ENCODE measurements around the gene NPPA. TPM values are rescaled to one million over a fixed set of nuclear protein-coding genes. Genes with fewer than 3 reads are reported as not detected.
A peak's percentile ranks its signal among the peaks of the same experiment; 100 is the strongest.

Gene NPPA
- total RNA-seq, 8 experiments from 2014 or later = 0.85 to 1.5 (median 0.90) TPM; not detected in 4

DNA sequence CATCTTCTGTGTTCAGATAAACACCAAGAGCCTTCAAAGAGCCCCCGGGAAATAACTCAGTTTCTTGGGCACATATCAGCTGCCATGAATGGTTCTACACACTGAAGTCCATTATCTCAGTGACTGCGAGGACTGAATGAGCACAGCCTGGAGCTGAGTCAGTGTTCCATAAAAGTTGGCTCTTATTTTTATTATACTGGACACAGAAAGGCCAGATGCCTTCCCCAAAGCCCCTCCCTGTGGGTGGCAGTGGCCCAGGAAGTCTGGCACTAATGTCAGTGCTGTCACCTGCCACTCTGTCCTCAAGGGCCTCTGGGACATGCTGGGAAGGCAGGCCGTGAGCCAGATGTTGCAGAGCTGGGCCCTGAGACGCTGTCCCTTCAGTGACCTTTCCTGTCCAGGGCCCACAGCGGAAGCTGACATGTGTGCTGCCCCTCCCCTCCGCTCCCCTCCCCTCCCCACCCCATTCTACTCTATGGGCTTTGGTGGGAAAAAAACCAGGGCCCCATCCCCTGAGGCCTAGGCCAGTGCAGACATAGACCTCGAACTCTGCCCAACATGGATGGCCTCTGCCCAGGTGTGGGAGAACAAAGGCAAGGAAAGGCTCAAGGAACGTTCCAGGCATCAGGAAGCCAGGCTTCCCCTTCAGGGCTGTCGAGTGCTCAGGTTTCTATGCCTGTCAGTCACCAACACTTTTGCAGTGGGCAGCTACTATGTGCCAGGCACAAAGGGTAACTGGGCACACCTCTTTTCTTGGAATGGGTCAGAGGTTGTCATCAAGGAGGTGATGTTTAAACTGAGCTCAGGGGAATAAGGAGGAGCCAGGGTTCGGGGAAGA, 33.5 kb upstream of the NPPA start:
- no peak overlapping the region for H3K4me3 ChIP-seq
- WGBS, 10 experiments = 0 to 49% (median 39%) methylated on average over 1 to 6 of the region's 10 CpGs; no CpG with 5 or more reads in 3 of the 10 experiments
- H3K4me1 ChIP-seq (replicated peaks in 1 of 2) = peaks cover 32 to 35% of the 10 kb centered on the region in 2 donors
- in situ Hi-C loops (cut with MboI; ENCODE audit: low pct_unique_long_range_greater_than_20kb in 2 of 9, low sequenced_read_pairs in 9 of 9, unreplicated experiment in 9 of 9) = no loop called here
- H3K27ac ChIP-seq = peak overlapping the region; percentile 50 to 81
- peak; percentile 27 to 94 (median 89) for ATAC-seq (replicated peaks in 6 of 8)

DNA sequence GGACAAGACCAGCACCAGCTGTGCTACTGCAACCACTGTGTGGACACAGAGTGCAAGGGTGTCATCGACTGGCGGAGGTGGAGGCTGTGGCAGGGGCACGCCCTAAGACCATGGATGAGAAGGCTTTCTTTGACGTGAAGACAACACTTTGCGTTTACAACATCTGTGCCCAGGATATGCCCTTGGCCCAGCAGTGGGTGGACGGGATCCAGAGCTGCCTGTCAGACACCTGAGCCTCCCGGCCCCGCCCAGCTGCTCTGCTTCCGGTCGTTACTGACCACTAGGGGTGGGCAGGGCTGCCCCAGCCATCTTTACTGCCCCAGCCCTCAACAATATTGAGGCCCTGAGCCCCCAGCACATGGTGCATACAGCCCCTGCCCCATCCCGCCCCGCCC, 32.6 kb upstream of the NPPA start:
- WGBS, 10 experiments = 0 to 100% (median 69%) methylated on average over 1 to 5 of the region's 12 CpGs; no CpG with 5 or more reads in 4 of the 10 experiments
- ATAC-seq (replicated peaks in 6 of 8) = peak in 1 of 8 experiments; percentile 19
- Histone ChIP-seq H3K4me3 (no peak overlapping the region), H3K4me1 (replicated peaks in 1 of 2) (peaks cover 28 to 31% of the 10 kb centered on the region in 2 donors), H3K27ac (peak overlapping the region; percentile 50 to 81)
- in situ Hi-C loops (cut with MboI; ENCODE audit: low pct_unique_long_range_greater_than_20kb in 2 of 9, low sequenced_read_pairs in 9 of 9, unreplicated experiment in 9 of 9) = no loop called here

DNA sequence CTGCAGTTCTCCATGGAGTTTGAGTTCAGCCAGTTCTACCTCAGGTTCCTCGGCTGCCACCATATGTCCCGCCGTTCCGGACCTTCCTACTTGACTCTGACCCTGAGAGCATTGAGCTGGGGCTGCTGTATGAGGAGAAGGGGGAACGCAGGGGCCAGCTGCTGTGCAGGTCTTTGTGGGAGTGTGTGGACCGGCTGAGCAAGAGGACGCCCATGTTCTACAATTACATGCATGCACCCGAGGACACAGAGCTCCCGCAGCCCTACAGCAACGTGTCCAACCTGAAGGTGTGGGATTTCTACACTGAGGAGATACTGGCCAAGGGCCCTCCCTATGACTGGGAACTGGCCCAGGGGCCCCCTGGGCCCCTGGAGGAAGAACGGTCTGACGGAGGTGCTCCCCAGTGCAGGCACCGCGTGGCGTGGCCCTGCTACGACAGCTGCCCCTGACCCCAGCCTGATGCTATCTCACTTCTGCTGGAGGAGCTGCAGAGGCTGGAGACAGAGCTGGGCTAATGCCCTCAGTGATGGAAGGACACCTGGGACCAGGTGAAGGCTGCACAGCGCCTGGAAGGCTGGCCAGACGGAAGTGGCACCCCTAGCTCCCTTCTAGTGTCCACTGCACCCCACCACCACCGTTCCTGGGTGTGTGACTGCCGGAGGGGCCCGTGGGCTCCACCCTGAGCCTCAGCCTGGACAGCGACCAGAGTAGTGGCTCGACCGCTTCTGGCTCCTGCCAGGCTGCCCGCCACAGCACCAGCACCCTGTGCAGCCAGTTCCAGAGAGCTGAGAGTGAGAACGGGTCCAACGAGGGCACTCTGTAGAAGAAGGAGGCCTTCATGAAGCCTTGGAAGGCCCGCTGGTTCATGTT, 32.0 kb upstream of the NPPA start:
- Histone ChIP-seq H3K4me1 (replicated peaks in 1 of 2) (peaks cover 34 to 35% of the 10 kb centered on the region in 2 donors), H3K4me3 (no peak overlapping the region), H3K27ac (peak overlapping the region; percentile 50 to 81)
- no peak for ATAC-seq (replicated peaks in 6 of 8)
- in situ Hi-C loops (cut with MboI; ENCODE audit: low pct_unique_long_range_greater_than_20kb in 2 of 9, low sequenced_read_pairs in 9 of 9, unreplicated experiment in 9 of 9) = no loop called here
- WGBS, 10 experiments = 57 to 100% (median 91%) methylated on average over 4 to 23 of the region's 28 CpGs; no CpG with 5 or more reads in 5 of the 10 experiments

DNA sequence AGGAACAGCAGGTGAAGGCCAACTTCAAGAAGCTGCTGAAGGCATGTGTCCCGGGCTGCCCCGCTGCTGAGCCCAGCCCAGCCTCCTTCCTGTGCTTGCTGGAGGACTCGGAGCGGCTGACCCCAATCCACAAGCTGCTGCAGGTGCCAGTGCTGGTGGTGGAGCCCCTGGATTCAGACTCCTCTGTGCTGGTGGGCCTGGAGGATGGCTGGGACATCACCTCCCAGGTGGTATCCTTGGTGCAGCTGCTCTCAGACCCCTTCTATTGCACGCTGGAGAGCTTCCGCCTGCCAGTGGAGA, 31.3 kb upstream of the NPPA start:
- H3K27ac ChIP-seq = no peak overlapping the region
- no peak overlapping the region for H3K4me3 ChIP-seq
- no peak for ATAC-seq (replicated peaks in 6 of 8)
- in situ Hi-C loops (cut with MboI; ENCODE audit: low pct_unique_long_range_greater_than_20kb in 2 of 9, low sequenced_read_pairs in 9 of 9, unreplicated experiment in 9 of 9) = no loop called here
- 83 to 100% (median 93%) methylated on average over 1 to 5 of the region's 6 CpGs; no CpG with 5 or more reads in 4 of the 10 experiments for WGBS, 10 experiments
- peaks cover 41 to 42% of the 10 kb centered on the region in 2 donors for H3K4me1 ChIP-seq (replicated peaks in 1 of 2)

DNA sequence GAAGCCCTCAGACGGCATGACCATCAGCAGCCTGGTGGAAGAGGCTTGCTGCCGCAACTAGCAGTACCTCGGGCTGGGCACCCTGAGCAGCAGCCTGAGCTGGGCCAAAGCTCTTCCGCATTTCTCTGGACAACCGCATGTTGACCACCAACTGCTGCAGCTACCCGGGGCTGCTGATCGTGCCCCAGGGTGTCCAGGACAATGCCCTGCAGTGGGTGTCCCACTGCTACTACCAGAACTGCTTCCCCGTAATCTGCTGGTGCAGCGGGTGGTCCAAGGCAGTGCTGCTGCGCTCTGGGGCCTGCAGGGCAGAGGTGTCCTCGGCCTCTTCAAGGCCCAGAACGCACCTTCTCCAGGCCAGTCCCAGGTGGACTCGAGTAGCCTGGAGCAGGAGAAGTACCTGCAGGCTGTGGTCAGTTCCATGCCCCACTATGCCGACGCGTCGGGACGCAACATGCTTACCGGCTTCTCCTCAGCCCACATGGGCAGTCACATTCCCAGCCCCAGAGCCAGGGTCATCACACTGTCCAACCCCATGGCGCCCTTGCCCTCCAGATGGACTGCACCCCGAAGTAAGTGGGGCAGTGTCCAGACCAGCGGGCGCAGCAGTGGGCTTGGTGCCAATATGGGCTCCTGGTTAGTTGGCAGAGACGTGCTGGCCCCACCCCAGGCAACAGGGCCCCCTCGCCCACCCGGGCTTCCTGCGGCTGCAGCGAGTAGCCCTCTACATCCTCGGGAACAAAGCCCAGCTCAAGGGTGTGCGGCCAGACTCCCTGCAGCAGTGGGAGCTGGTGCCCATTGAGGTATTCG, 30.7 kb upstream of the NPPA start:
- WGBS, 10 experiments = 69 to 100% (median 89%) methylated on average over 2 to 17 of the region's 31 CpGs; no CpG with 5 or more reads in 2 of the 10 experiments
- H3K4me3 ChIP-seq = no peak overlapping the region
- H3K27ac ChIP-seq = no peak overlapping the region
- in situ Hi-C loops (cut with MboI; ENCODE audit: low pct_unique_long_range_greater_than_20kb in 2 of 9, low sequenced_read_pairs in 9 of 9, unreplicated experiment in 9 of 9) = no loop called here
- ATAC-seq (replicated peaks in 6 of 8) = no peak
- peaks cover 47 to 48% of the 10 kb centered on the region in 2 donors for H3K4me1 ChIP-seq (replicated peaks in 1 of 2)

DNA sequence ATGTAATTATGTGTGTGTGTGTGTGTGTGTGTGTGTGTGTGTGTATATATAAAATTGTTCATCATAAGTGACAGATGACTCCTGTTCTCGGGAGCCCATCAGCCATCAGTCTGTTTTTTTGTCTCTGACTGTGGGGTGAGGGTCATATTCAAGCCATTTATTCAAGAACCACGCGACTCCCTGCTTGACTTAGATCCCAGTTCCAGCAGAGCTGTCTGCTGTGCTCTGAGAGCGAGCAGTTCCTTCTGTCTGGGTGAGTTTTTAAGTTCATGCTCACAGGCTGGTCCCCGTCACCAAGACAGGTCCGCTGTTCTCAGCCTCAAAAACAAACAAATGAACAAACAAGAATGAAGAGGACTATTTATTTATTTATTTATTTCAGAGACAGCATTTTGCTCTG, 29.5 kb upstream of the NPPA start:
- 44 to 92% (median 64%) methylated on average over 3 to 6 of the region's 6 CpGs; no CpG with 5 or more reads in 3 of the 10 experiments for WGBS, 10 experiments
- Histone ChIP-seq H3K4me1 (replicated peaks in 1 of 2) (peaks cover 45 to 53% of the 10 kb centered on the region in 2 donors), H3K27ac (no peak overlapping the region), H3K4me3 (no peak overlapping the region)
- ATAC-seq (replicated peaks in 6 of 8) = no peak
- in situ Hi-C loops (cut with MboI; ENCODE audit: low pct_unique_long_range_greater_than_20kb in 2 of 9, low sequenced_read_pairs in 9 of 9, unreplicated experiment in 9 of 9) = no loop called here

DNA sequence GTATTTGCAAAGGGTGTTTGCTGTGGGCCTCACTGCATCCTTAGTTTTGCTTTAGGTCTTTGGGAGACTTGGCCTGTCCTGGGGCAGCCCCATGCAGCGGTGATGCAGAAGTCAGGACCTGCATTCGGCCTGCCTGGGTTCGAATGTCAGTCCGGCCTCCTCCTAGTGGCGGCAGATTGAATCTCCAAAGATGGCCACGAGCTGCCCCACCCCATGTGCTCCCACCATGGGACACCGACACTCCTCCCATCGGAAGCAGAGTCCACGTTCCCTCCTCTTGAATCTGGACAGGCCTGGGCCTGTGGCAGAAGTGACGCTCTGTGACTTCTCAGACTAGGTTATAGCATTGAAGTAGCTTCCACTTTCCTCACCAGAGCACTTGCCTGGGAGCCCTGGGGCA, 27.5 kb upstream of the NPPA start:
- in situ Hi-C loops (cut with MboI; ENCODE audit: low pct_unique_long_range_greater_than_20kb in 2 of 9, low sequenced_read_pairs in 9 of 9, unreplicated experiment in 9 of 9) = no loop called here
- no peak overlapping the region for H3K4me3 ChIP-seq
- peak overlapping the region; percentile 50 to 66 for H3K27ac ChIP-seq
- peaks cover 28 to 37% of the 10 kb centered on the region in 2 donors for H3K4me1 ChIP-seq (replicated peaks in 1 of 2)
- WGBS, 10 experiments = 63 to 100% (median 86%) methylated on average over 3 to 10 of the region's 10 CpGs; no CpG with 5 or more reads in 5 of the 10 experiments
- ATAC-seq (replicated peaks in 6 of 8) = no peak

DNA sequence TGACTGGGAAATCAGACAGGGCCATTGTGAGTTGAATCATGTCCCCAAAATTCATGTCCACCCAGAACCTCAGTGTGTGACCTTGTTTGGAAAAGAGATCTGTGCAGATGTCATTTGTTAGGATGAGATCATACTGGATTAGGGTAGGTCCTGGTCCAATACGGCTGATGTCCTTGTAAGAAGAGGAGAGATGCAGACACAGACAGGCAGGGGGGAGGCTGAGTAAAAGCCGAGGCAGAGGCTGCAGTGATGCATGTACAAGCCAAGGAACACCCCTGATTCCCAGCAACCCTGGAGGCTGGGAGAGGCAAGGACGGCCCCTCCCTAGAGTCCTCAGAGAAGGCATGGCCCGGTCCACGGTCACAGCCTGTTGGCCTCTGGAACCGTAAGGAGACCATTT, 27.0 kb upstream of the NPPA start:
- Histone ChIP-seq H3K4me3 (no peak overlapping the region), H3K27ac (peak overlapping the region; percentile 50 to 66), H3K4me1 (replicated peaks in 1 of 2) (peaks cover 24 to 32% of the 10 kb centered on the region in 2 donors)
- in situ Hi-C loops (cut with MboI; ENCODE audit: low pct_unique_long_range_greater_than_20kb in 2 of 9, low sequenced_read_pairs in 9 of 9, unreplicated experiment in 9 of 9) = no loop called here
- 37 to 100% (median 73%) methylated on average over 1 to 6 of the region's 6 CpGs; no CpG with 5 or more reads in 3 of the 10 experiments for WGBS, 10 experiments
- peak in 7 of 8 experiments; percentile 55 to 85 (median 63) for ATAC-seq (replicated peaks in 6 of 8)

DNA sequence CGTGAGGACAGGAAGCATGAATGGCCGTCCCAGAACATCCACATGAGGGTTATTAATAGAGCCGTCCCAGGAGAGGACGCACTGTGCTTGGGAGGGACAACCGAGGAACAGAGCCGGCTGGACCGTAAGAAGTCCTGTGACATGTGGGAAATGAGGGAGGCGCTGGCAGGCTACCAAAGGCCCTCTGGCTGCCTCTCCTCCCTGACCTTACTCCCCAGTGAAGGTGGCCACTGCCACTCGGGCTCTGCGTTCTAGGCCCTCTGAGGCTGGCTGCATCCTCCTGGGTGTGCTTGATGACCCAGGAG, 26.6 kb upstream of the NPPA start:
- H3K27ac ChIP-seq = peak overlapping the region; percentile 50 to 66
- no peak overlapping the region for H3K4me3 ChIP-seq
- ATAC-seq (replicated peaks in 6 of 8) = peak in 6 of 8 experiments; percentile 20 to 41 (median 28)
- WGBS, 10 experiments = 30 to 100% (median 83%) methylated on average over 2 to 8 of the region's 10 CpGs; no CpG with 5 or more reads in 3 of the 10 experiments
- in situ Hi-C loops (cut with MboI; ENCODE audit: low pct_unique_long_range_greater_than_20kb in 2 of 9, low sequenced_read_pairs in 9 of 9, unreplicated experiment in 9 of 9) = no loop called here
- peaks cover 19 to 29% of the 10 kb centered on the region in 2 donors for H3K4me1 ChIP-seq (replicated peaks in 1 of 2)

DNA sequence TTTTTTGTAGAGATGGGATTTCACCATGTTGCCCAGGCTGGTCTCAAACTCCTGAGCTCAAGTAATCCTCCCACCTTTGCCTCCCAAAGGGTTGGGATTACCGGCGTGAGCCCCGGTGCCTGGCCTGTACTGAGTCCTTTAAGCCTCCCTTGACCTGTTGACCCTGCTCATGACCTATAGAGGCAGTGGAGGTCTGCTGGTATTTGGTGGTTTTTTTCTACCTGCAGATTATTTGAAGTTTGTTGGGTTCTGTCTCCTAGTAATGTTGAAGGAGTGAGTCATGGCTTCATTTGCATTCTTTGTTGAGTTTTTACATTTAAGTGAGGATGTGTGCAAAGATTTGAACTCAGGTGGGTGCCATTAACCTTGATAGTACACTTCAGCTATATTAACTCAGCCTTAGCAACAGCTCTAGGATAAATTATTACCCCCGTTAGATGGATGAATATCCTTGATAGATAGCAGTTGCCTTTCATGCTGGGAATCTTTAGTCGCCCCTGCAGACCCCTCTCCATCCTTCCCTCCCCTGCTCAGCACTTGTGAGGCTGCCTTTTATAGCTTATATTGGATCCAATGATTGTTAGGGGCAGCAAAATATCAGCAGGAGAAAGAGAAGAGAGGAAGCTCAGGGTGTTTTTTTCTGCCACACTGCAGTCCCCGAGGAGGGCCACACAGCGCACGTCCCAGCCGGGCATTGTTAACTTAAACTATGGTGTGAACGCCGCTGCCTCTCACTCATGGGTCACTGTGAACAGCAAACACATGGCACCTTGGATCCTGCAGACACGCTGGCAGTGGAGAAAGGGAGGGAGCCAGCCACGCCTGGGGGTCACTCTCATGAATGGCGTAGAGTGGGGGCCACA, 26.0 kb upstream of the NPPA start:
- peak overlapping the region; percentile 50 to 66 for H3K27ac ChIP-seq
- peaks cover 19 to 35% of the 10 kb centered on the region in 2 donors for H3K4me1 ChIP-seq (replicated peaks in 1 of 2)
- no peak overlapping the region for H3K4me3 ChIP-seq
- whole genome bisulfite sequencing, 10 experiments = 53 to 92% (median 76%) methylated on average over 2 to 12 of the region's 14 CpGs; no CpG with 5 or more reads in 2 of the 10 experiments
- ATAC-seq (replicated peaks in 6 of 8) = peak in 6 of 8 experiments; percentile 12 to 58 (median 38)
- in situ Hi-C loops (cut with MboI; ENCODE audit: low pct_unique_long_range_greater_than_20kb in 2 of 9, low sequenced_read_pairs in 9 of 9, unreplicated experiment in 9 of 9) = no loop called here

DNA sequence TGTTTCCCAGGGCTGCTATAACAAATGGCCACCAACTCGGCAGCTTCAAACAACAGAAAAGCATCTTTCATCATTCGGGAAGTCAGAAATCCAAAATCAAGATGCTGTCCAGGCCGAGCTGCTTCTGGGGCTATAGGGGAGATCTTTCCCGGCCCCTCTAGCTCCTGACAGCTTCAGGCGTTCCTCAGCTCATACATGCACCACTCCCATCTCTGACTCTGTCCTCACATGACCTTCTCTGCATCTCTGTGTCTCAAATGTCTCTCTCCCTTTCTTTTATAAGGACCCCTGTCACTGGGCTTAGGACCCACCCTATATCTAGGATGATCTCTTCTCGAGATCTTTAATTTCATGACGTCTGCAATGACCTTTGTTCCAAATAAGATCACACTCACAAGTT, 25.0 kb upstream of the NPPA start:
- H3K27ac ChIP-seq = no peak overlapping the region
- peaks cover 28 to 43% of the 10 kb centered on the region in 2 donors for H3K4me1 ChIP-seq (replicated peaks in 1 of 2)
- no peak overlapping the region for H3K4me3 ChIP-seq
- ATAC-seq (replicated peaks in 6 of 8) = peak in 2 of 8 experiments; percentile 58 to 68
- 13 to 100% (median 49%) methylated on average over 1 to 7 of the region's 7 CpGs; no CpG with 5 or more reads in 3 of the 10 experiments for WGBS, 10 experiments
- in situ Hi-C loops (cut with MboI; ENCODE audit: low pct_unique_long_range_greater_than_20kb in 2 of 9, low sequenced_read_pairs in 9 of 9, unreplicated experiment in 9 of 9) = no loop called here
